ENCODE data around the gene KCNQ1.

The KCNQ1 gene

DNA sequence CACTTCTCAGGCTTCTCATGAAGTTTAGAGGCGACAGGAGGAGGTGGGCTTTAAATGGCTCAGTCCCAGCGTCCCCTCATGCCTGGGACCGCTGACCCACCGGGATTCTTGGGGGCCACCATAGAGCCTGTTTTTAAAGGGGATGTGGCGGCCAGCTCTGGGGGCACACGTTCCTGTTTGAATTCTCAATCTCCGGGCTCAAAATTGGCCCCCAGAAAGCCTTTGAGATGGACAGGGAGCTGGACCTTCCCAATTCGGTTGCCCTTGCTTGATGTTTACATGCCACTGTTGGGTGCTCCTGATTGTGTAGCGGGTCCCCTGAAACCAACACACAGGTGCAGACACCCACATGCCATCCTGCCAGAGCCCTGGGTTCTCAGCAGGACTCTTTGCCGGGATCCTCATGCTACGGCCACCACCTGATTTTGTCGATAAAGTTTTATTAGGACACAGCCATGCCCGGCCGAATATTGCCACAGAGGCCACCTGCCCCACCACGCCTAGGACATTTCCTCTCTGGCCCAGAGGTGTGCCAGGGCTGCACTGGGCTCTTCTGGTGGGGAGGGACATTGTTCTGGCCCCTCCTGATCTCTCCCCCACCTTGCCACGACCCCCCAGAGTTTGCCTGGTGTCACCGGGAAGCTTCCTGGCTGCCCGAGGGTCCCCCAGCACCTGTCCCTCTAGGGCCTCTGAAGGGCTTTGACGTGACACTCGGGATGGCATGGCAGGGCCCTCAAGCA lies 71.6 kb downstream of the KCNQ1 start:
- H3K4me3 ChIP-seq (ENCODE audit: low read length) = no peak overlapping the region
- no peak for DNase-seq (ENCODE audit: low read depth, low spot score)

GRCh38 chr11:2517016-2517385 lies 72.2 kb downstream of the KCNQ1 start:
- DNase-seq (ENCODE audit: low read depth, low spot score) = no peak
- H3K4me3 ChIP-seq (ENCODE audit: low read length) = no peak overlapping the region

- H3K4me3 ChIP-seq (ENCODE audit: low read length) = no peak overlapping the region
- DNase-seq (ENCODE audit: low read depth, low spot score) = no peak
Observed at GRCh38 chr11:2517386-2518064, 72.7 kb downstream of the KCNQ1 start.

DNA sequence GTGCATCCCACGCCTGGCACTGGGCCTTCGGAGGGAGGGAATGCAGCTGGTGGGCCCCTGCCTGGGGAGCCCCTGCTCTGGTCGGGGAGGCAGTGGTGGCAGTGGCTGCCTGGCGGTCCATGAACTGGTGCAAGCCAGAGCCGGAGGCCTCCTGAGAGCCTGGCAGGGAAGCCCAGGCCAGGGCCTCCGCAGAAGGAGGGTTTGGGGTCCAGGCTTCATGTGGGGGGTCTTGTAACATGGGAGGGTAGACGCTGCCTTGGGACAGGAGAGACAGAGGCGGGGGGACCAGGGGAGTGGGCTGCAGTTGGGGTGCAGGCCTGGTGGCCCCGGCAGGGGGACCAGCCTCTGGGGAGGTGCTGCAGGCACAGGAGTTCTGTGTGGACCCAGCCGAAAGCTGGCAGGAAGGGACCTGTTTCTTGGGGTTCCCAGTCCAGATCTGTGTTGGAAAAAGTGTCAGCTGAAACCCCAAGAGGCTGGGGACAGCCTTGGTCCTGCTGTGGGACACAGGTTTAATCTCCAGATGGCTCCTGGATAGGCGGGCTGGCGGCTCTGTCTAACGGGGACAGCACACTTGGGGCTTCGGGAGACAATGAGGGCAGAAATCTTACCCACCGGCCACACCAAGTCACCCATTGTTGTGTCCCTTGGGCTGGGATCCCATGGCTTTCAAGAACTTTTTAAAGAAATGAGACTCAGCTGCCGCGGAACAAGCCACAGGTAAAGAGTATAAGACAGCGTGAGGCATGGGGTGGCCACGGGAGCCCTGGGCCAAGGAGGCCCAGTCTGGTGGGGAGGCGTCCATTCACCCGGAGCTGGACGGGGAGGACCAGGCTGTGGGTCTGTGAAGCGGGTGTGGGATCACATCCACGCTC lies 73.5 kb downstream of the KCNQ1 start:
- DNase-seq (ENCODE audit: low read depth, low spot score) = no peak

GRCh38 chr11:2518983-2519340 lies 74.2 kb downstream of the KCNQ1 start:
- no peak for DNase-seq (ENCODE audit: low read depth, low spot score)
- no peak overlapping the region for H3K4me3 ChIP-seq (ENCODE audit: low read length)

More for the DNA sequence above, 73.5 kb downstream of the KCNQ1 start:
- H3K4me3 ChIP-seq (ENCODE audit: low read length) = no peak overlapping the region

DNA sequence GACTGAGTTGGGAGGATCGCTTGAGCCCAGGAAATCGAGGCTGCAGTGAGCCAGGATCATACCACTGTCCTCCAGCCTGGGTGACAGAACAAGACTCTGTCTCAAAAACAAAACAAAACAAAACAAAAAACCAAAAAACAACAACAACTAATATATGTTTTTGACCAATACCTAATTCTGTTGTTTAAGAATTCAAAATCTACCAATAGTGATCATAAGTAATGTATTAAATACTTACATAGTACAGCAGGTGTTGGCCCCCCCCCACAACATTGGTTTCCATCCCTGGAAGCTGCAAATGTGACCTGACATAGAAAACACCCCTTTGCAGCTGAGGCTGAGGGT lies 74.7 kb downstream of the KCNQ1 start:
- no peak overlapping the region for H3K4me3 ChIP-seq (ENCODE audit: low read length)
- no peak for DNase-seq (ENCODE audit: low read depth, low spot score)

DNA sequence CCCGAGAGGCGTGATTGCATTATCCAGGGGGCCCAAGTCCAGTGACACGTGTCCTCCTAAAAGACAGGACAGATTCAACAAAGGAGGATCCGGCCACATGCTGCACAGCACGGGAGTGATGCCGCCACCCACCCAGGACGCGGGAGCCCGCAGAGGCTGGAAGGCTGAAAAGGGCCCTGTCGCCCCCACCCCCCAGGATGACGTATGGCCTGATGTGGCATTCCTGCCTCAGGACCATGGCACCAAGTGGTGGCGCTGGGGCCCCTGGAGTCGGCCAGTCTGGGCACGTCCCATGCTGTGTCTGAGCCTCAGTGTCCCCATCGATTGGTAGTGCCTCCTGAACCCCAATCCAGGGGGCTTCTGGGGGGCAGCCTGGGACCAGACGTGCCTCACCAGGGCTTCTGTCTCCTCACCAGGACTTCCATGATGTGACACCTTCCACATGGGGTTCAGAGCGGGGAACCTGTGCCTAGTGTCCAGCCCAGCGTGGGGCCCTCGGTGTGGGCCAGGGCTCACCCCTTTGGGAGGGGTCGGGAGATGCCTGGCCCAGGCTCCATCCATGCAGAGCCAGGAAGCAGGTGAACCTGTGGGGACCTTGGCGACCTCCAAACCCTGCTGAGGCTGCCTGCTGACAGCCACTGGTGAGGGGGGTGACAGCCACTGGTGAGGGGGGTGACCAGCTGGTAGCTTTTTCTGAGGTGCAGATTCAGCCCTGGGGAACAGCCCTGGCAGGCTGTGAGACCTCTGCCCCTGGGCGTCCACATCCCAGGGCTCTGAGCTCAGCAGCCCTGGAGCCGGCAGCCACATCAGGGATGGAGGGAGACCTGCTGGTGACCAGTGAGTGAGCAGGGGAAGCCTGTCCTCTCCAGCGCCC lies 75.3 kb downstream of the KCNQ1 start:
- no peak overlapping the region for H3K4me3 ChIP-seq (ENCODE audit: low read length)

DNA sequence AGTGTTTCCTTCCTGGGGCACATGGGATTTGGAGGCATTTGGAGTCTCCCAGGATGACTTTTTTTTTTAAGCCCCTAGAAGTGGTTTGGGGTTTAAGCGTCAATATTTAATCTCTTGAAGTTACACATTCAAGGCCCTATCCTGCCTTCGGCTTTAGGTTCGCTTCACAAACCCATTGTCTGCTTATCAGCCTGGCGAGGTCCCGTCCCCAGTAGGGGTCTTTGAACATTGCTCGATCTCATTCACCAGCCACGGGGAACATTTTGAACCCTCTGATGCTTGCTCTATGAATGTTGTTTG lies 75.9 kb downstream of the KCNQ1 start:
- no peak for DNase-seq (ENCODE audit: low read depth, low spot score)
- no peak overlapping the region for H3K4me3 ChIP-seq (ENCODE audit: low read length)

More for the DNA sequence above, 75.3 kb downstream of the KCNQ1 start:
- no peak for DNase-seq (ENCODE audit: low read depth, low spot score)

DNA sequence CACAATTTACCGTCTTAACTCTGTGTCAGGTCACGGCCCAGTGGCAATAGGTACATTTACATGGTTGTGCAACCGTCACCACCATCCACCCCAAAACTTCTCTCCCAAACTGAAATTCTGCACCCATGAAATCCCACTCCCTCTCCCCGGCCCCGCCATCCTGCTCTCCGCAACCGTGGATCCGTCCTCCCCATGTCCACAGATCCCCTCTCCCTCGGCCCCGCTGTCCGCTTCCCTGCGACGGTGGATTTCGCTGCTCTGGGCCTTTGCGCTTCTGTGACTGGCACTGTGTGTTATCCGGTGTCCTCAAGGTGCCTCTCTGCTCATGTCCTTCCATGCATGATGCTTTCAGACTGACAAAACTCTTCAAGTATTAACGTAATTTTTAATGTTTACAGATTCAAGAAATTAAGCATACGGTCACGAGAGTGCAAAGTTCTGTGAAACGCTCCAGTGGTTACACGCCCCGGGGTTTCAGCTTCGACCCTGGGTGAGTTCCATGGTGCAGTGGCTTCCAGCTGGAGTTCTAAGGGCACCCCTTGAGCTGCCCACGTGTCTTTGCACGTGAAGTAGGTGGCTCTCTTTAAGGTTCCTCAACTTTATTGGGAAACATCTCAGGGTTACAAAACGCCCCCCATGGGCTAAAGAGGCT lies 76.4 kb downstream of the KCNQ1 start:
- no peak for DNase-seq (ENCODE audit: low read depth, low spot score)
- no peak overlapping the region for H3K4me3 ChIP-seq (ENCODE audit: low read length)

DNA sequence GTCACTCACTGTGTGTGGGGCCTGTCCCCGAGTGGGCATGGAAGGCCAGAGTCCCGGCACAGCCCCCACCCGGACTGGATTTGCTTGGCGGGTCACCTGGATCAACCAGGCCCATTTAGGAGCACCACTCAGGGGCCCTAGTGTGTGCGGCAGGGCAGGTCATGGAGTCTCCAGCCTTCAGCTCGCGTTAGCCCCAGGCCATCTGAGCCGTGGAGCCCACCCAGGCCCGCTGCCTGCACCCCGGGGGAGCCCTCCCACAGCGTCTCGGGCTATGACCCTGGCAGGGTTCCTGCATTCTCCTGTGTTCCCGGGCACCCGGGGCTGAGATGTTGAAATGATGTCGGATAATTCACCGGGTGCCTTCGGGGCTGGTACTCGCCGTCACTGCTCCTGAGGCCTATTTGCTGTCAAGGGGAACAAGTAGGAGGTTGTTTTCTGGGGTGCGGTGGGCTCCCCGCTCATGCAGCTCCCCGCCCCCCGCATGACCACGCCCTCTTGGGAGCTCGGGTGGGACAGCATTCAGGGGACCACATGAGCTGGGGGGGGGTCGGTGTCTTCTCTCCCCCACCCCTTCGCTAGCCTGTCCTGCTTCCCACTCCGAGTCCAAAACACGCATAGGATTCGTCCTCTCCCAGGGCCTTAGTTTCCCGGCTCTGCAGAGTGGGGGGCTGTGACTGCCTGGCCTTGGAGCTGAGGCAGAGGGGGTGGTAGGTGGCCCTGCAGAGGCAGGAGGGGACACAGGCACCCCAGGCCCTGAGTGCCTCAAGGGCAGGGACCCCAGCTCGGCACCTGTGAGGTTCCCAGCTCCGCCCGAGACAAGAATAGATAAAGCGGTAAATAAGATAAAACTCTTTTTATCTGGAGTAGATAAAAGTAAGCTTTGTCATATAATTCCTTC lies 77.2 kb downstream of the KCNQ1 start:
- no peak for DNase-seq (ENCODE audit: low read depth, low spot score)
- H3K4me3 ChIP-seq (ENCODE audit: low read length) = no peak overlapping the region

DNA sequence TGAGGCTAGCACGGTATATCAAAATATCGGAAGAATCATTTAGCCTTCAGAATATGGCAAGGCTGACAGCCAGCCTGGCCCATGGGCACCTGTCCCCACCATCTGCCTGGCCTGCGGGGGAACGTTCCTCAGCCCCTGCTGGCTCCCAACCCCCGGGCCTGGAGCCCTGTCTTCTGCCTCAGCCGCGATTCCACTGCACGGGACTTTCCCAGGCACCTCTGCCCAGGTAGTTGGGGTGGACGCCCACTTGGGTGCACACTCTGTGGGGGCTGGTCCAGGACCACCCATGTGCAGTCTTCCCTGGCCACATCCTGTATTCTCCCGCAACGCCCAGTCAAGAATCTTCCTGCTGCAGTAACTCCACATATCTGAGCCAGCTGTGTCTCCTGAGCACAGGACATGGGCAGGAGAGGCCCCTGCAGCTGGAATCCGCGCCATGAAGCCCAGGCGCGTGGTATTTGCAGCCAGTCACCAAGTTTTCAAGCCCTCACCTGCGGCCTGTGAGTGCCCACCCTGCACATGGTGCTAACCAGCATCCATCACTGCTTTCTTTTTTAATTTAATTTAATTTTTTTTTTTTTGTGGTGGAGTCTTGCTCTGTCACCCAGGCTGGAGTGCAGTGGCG lies 77.9 kb downstream of the KCNQ1 start:
- H3K4me3 ChIP-seq (ENCODE audit: low read length) = no peak overlapping the region
- no peak for DNase-seq (ENCODE audit: low read depth, low spot score)

DNA sequence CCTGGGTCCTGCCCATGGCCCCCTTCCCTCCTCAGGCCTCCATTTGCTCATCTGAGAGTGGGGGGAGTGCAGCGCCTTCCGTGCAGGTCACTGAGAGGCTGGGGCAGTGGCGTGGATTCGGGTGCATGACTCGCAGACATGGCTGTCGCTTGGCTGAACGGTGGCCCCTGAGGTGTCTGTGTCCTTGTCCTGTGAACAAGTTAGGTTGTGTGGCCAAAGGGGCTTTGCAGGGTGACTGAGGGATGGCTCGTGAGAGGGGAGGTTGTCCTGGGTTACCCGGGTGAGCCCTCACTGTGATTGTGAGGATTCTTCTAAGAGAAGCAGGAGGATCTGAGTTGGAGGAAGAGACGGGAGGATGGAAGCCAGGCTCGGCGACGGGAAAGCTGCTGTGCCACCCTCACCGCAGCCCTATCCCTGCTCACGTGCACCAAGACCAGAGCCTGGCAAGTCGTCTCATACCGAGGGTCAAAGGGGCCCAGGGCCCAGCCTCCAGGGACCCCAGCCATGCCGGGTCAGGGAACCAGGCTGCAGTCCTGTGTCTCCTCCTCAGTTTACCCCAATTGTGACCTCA lies 79.1 kb downstream of the KCNQ1 start:
- no peak for DNase-seq (ENCODE audit: low read depth, low spot score)
- no peak overlapping the region for H3K4me3 ChIP-seq (ENCODE audit: low read length)

GRCh38 chr11:2524446-2525165 lies 79.8 kb downstream of the KCNQ1 start:
- H3K4me3 ChIP-seq (ENCODE audit: low read length) = no peak overlapping the region
- no peak for DNase-seq (ENCODE audit: low read depth, low spot score)

- no peak for DNase-seq (ENCODE audit: low read depth, low spot score)
Observed at GRCh38 chr11:2525166-2525861, 80.5 kb downstream of the KCNQ1 start.

GRCh38 chr11:2525941-2526807 lies 81.4 kb downstream of the KCNQ1 start:
- no peak for DNase-seq (ENCODE audit: low read depth, low spot score)
- no peak overlapping the region for H3K4me3 ChIP-seq (ENCODE audit: low read length)

More at GRCh38 chr11:2525166-2525861, 80.5 kb downstream of the KCNQ1 start:
- no peak overlapping the region for H3K4me3 ChIP-seq (ENCODE audit: low read length)
